ENCODE results near the gene CDK6. TPM values are rescaled to one million over a fixed set of nuclear protein-coding genes. Genes with fewer than 3 reads are reported as not detected.
"Not testable (repeated sequence)": the region's sequence is repeated elsewhere in the genome, so short reads cannot be mapped to it uniquely, and the experiment has no call there.

The CDK6 gene
- polyA plus RNA-seq, 1 donor, result 45.7 TPM

DNA sequence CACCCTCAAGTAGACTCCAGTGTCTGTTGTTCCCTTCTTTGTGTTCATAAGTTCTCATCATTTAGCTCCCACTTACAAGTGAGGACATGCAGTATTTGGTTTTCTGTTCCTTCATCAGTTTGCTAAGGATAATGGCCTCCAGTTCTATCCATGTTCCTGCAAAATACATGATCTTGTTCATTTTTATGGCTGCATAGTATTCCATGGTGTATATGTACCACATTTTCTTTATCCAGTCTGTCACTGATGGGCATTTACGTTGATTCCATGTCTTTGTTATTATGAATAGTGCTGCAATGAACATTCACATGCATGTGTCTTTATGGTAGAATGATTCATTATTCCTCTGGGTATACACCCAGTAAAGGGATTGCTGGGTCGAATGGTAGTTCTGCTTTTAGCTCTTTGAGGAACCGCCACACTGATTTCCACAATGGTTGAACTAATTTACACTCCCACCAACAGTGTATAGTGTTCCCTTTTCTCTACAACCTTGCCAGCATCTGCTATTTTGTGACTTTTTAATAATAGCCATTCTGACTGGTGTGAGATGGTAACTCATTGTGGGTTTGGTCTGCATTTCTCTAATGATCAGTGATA lies 79.0 kb downstream of the CDK6 start:
- DNase-seq, result not testable (repeated sequence)

DNA sequence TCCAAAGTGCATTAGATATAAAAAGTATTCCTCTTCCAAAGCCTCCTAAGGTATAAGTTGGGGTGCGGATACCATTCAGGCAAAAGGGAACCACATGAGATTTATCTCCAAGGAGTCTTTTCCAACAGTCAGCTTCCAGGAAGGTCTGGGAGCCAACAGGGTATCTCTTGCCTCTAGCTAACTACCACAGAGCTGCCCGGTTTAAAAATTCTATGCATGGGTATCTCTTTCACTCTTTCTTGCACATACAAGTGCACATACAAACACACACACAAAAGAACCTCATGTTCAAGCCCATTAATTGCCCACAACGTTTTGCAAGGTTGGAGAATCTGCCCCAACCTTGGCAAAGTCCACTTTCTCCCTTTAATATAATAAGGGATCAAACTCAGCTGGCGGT lies 80.7 kb downstream of the CDK6 start:
- no peak for DNase-seq

DNA sequence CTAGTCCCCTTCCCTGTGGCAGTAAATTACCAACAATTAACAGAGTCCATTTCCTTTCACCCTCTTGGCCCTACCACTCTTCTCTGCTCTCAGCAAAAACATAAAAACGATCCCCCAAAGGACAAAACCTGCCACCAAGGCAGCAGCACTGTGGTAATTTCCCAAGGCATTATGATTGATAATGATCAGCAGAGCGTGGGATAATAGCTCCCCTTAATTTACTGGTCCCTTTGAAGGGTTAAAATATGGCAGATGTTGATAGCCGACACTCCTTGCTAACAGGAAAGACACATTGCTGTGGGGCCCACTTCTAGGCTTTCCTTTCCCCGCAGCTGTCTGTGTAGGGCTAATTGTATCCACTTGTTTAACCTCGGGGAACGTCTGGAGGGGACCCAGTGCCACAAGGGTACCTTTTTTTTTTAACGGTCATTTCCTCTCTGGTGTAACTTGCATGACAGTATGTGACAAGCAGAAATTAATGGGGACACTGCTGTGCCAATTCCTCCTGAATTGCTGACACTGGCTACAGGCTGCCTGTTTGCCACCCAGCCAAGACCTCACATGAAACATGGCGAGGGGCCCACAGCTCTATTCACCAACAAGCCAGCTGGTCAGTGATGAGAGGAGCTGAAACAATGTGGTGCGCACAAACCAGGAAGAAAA lies 81.3 kb downstream of the CDK6 start:
- DNase-seq, result no peak

DNA sequence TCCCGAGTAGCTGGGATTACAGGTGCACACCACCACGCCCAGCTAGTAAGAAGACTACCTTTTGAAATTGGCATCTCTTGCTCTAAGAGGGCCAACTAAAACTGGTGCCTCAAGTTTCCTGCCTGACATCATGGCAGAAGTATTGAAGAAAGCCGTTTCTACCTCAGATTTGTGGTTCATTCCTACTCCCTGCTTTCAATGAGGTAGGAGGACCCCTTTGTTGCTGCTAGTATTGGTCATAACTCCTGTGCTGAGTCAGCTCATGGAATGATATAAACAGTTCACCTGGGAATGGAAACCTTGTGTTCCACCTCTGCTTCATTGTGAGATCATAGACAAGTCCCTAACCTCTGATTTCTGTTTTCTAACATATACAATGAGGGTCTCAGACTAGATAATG lies 82.8 kb downstream of the CDK6 start:
- no peak for DNase-seq

DNA sequence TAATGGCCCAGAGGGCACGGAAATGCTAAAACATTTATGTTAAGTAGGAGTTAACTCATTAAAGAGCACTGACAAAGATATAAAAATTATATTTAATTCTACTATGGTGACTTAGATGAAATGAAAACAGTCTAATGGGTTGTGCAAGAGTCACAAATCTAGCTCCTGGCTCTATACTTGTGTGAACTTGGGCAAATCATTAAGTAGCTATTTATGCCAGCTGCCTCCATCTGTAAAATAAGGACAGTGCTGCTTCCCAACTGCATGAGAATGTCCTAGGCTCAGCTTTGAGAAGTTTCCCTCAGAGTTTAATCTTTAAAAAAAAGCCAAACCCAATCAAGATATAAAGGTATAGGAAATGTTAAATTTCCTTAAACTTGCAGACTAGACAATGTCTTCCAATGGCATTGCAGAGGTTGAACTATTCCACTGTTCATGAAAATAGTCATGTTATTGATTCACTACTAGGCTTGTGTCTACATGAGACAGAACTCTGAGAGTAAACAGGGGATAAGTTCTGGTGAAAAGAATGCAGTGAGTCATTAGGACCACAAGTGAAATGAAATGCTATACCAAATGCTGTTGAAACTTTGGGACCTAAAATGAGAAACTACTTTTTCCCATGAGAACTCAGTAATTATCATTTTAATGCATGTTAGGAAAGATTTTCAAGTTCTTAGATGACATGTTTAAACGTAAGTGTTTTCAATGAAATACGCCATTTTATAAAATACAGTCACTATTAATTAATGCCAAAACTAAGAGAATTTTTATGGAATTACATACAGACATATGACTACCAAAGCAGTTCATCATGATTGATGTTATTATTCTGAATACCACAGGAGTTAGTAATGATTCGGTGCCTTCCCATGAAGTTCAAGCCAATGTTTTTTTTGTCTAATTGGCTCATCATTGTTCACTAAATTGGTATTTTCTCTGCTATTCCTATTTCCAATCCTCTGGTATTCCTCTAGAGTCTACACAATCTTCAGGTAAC lies 84.2 kb downstream of the CDK6 start:
- no peak for DNase-seq

DNA sequence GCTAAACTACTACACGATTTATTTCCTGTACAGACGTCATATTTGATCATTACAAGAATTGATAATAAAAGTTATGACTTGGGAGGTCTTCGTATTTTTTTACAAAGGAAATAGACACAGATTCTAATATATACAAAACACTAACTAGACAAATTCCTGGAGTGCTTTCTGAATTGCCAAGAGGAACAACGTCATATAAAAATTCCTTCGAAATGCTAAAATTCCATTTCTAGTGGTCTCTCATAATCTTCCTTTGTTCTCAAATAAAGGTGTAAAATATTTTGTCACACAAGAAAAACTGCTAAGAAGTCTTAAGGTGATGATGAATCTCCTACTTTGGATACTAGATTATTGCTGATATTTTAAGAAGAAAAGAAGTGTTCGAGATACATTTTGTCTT lies 85.4 kb downstream of the CDK6 start:
- DNase-seq, result no peak

DNA sequence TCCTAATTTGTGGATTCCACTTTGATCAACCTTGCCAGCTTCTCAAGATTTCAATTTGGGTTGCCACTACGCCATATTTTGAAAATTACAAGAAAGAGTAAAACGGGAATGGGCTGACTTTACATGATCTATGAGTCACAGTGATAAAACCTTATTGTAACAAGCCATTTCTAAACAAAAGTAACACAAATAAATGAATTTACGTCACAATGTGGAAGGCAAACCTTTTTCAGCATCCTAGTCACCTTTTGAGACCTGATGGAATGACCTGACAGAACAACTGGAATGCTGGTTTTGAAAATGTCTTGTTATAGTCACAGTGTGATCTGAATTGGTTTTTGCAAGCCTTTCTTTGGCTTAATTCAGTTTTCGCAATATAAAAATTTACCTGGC lies 85.9 kb downstream of the CDK6 start:
- DNase-seq, result no peak

DNA sequence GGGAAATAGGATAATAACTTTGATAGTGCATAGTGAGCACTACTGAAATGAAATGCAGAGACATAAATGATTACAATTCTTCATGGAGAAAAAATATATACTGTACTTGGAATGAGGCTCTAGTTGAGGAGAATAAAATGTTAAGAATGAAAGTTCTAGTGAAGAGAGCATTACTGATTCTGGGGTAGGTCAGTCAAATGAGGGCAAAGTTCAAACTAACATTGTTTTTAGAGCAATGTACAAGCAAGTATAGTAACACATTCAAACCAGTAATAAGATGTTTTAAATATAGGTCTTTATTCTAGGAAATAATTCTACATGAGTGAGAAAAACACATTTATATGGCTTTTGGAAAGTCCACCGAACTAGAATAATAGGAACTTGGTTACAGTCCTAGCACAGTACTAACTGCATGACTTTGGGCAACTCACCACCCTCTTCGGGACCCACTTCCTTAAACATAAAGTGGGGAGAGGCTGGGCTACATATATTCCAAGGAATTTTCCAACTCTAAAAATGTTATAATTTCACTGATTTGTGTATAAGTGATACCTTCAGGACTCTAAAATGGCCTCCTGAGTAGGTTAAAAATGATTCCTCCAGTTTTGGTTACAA lies 86.4 kb downstream of the CDK6 start:
- DNase-seq, result no peak

DNA sequence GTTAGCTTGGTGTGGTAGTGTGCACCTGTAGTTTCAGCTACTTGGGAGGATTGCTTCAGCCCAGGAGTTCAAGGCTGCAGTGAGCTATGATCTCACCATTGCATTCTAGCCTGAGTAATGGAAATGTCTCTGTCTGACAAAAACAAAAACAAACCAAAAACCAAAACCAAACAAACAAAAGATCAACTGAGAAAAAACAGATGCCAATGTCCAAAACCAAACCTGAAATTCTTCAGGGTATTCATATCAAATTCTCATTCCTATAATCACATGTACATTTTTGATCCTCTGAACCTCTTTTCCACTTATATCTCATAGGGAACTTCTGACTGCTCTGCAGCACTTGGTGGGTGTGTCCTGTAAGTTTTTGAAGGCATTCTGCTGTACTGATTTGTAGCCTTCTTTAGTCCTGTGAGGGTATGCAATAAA lies 87.0 kb downstream of the CDK6 start:
- DNase-seq, result no peak

DNA sequence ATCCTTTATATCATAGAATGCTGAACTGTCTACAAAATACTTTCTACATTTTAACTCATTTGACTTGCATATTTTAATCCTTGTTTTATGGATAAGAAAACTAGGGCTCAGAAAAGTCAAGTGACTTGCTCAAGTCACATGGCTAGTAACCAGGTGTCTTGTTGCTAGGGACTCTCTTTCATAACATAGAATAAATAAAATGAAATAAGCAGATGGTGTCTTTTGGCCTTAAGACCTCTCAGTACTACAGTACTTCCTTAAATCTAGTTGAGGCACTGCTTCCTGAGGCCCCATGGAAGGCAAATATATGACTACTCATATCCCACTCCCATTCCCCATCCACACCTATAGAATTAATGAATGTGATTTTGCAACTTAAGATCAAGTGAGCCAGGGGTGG lies 87.9 kb downstream of the CDK6 start:
- no peak for DNase-seq

DNA sequence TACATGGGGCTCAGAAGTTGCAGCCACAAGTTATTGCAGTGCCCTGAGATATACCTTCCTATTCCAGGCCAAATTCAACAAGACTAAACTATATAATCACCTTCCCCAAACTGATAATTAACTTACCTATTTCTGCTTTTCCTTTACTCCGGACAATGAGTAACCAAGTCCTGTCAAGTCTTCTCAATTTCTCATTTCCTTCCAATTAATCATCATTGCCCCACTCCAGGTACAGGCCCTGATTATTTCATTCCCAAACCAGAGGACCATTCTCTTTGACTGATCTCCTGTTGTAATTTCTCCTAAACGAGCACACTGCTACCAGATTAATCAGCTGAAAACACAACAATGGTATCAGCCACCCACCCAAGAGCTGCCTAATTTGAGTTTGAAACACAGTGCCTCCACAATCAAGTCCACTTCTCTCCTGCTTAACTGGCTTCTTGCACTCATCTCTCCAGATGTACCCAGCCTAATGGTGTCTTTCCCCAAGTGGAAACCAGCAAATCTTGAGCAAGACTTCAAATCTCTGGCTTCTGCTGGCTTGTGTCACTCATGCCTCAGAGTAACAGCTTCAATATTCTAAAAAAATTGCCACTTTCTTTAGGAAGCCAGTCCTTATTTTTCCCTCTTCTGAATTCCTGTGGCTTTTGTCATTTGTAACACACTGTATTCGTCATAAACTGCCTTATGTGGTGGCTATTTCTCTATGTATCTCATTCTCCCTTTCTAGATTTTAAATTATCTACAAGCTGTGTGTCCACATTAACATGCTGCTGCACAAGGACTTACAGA lies 89.1 kb downstream of the CDK6 start:
- no peak for DNase-seq

DNA sequence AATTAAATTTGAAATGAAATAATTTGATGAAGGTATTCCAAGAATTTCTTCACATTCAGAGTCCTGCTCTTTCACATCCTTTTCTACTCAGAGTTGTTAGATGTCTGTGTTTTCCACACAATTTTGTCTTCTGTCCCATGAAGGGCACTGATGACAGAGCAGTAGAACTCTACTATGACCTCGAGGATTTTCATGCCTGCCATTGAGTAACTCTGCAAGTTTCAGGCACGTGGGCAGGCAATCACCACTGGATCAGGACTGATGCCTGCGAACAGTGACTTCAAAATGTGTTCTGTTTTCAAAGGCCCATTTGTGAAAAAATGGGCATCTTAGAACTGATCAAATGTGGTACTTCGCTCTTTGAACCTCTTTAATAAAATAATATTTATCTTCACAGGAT lies 91.1 kb downstream of the CDK6 start:
- no peak for DNase-seq

DNA sequence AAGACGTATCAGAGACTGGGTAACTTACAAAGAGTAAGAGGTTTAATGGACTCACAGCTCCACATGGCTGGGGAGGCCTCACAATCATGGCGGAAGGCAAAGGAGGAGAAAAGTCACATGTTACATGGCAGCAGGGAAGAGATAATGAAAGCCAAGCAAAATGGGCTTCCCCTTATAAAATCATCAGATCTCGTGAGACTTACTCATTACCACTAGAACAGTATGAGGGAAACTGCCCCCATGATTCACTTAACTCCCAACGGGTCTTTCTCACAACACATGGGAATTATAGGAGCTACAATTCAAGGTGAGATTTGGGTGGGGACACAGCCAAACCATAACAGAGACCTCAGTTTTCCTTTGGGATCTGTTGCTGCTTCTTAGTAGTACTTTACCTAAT lies 92.2 kb downstream of the CDK6 start:
- not testable (repeated sequence) for DNase-seq

DNA sequence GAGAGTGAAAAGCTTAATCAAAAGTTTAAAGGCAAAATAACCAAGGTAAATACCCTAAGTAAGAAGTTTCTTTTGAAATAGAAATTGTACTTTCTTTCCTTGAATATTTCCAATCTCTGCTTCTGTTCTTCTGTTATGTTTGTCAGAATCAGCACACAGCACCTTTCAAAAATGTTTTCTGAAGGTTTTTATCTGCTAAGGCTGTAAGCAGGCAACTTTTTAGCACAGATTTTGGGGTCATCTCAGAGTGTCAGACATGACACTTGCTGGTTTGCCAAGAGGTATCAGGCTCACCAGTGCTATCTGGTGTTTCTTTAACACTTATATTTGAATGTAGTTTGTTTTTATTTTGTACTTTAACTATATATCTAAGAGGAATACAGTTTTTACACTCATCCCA lies 94.2 kb downstream of the CDK6 start:
- DNase-seq, result no peak

DNA sequence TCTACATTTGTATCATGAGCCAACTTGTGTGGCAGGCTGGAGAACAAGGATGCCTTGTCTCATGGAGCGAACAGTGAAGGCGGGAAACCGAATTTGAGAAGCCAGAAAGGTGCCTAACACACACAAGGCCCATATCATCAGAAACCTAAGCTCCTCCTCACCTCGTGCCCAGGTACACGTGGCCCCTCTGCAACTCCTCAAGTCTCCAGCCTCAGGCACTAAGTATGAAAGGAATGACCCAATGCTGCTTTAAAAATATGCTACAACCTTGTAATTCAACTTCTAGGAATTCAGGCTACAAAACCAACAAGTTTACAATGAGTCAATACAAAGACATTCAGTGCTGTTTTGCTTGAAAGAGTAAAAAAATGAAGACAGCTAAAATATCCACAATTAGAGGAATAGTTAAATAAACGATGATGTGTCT lies 95.7 kb downstream of the CDK6 start:
- DNase-seq, result no peak

DNA sequence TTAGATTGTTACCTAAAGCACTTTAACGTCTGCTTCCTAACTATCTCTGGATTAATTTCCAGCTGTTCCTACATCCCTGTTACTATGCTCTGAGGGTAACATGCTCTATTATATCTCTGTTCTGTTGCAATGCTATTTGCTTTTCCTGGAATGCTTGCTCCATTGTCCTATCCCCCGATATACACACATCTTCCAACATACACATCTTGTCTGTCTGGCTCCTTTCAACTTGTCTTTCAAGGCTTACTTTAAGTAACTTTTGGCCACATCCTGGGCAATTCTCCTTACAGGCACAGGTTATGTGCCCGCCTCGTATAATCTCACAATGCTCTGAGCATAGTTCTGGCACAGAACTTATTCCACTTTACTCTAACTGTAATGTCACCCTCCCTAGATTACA lies 96.2 kb downstream of the CDK6 start:
- DNase-seq, result no peak

DNA sequence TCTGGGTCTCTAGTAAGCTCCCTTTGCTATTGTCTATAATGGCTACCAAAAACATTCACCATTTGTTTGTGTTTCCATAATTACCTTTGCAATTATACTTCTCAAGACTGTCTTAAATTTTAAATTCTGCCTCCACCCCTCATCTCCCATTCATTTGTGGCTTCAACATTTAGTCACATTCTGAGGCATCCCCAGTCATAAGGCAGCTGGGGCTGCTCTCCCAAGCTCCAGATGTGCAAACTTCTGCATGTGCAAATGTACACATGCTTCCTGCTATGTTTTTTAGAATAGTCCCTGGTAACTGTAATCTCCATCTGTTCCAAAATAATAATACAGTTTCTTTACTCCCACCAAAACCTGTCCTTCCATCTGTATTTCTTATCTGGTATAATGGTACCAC lies 97.3 kb downstream of the CDK6 start:
- no peak for DNase-seq

DNA sequence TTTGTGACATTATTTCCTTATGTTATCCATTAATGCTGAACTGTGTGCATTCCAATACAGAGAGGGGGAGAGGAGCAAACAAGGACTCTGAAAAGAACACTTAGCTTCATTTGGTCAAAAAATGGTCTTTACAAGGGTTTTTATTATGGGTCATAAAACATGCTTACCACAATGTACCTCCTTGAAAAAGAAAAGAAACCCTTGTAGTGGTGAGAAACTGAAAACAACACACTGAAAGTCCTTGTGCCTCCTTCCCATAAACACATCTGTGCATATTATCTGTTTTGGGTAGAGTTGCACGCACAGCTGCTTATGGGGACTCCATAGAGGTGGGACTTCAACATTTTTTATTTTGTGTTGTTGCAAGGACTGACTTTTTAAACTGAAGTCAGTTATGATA lies 98.7 kb downstream of the CDK6 start:
- no peak for DNase-seq

DNA sequence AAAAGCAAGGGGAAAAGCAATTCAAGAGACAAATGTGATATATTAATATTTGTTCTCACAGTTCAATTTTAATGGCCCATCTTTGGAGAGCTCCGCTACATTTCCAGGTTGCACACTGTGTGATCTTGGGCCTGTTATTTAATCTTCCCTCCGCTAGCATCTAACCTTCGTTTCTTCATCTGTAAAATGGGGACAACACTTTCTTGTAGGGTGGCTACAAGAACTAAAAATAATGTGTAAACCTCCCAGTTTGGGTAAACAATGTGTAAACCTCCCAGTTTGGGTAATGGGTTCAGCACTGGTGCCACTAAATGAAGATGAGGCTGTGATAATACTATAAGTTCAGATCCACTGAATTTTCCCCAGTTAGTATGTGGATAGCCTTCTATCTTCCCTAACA lies 99.5 kb downstream of the CDK6 start:
- no peak for DNase-seq

DNA sequence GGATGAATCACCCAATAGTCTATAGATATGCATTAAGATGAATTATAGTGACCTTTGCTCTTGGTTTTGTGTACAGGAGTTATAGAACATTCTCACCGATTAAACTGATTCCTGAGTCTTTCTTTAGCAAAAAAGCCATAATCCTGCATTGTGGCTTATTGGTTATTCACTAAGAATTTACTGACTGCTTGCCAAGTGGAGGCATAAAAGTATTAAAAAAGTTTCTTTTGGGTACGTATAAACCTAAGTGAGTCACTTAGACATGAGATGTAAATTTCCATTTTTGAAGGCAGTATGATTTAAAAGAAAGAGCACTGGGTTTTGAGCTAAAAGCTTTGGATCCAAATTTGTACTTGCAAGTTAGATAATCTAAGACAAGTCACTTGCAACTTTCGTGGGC lies 100.7 kb downstream of the CDK6 start:
- no peak for DNase-seq

DNA sequence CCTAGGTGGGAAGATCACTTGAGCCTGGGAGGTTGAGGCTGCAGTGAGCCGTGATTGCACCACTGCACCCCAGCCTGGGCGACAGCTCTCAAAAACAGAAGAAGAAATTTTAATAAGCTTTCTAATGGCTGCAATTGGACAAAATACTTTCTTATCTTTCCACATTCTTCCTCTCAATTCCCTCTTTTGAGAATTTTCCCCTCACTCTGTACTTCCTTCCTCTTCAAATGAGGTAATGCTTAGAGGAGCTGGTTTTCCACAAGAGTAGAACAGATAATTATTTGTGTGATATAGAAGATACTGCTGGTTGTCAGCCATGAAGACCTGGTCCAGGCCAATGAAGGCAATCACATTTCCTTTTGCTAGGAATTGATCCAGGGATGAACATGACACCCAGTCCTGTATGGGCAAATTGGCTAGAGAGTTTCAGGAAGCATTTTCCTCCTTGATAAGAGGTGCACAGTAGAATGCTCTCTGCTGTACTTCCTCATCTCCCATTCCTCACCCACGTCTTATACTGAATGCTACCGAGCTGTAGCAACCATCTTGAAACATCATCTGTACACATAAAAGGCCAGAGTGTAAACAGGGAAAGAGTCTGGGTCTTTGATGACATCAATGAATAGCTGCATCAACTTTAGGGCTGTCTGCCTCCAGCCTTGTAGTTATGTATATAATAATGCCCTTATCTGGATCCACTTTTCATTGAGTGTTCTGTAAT lies 103.9 kb downstream of the CDK6 start:
- DNase-seq, result no peak

Data from hindlimb muscle (tissue), 1 donor.